ENCODE results near the gene IL27RA.

IL27RA gene

DNA sequence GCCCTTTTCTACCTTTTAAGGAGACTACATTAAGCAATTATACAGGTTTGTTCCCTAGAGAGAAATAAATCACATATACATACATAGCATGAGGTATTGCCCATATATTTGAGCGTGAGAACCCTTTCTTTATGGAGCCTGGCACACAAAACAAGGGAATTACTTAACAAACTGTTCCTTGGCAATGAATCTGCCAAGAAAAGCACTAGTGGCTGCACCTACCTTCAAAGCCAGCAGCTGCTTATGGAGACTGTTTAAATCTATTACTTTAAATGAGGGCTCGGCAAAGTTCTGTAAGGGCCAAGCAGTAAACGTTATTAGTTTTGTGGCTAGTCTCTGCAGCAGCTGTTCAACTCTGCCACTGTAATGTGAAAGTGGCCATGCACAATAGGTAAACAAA is 32.5 kb upstream of the IL27RA start:
- no peak overlapping the region for H3K4me3 ChIP-seq (ENCODE audit: low read depth, low read length)
- TF ChIP-seq, protein P1, sequence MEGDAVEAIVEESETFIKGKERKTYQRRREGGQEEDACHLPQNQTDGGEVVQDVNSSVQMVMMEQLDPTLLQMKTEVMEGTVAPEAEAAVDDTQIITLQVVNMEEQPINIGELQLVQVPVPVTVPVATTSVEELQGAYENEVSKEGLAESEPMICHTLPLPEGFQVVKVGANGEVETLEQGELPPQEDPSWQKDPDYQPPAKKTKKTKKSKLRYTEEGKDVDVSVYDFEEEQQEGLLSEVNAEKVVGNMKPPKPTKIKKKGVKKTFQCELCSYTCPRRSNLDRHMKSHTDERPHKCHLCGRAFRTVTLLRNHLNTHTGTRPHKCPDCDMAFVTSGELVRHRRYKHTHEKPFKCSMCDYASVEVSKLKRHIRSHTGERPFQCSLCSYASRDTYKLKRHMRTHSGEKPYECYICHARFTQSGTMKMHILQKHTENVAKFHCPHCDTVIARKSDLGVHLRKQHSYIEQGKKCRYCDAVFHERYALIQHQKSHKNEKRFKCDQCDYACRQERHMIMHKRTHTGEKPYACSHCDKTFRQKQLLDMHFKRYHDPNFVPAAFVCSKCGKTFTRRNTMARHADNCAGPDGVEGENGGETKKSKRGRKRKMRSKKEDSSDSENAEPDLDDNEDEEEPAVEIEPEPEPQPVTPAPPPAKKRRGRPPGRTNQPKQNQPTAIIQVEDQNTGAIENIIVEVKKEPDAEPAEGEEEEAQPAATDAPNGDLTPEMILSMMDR (IDR thresholded peaks at IDR 0.05; ENCODE audit: low read depth, low read length, missing control alignments): no peak
- DNase-seq (ENCODE audit: low read depth): no peak

DNA sequence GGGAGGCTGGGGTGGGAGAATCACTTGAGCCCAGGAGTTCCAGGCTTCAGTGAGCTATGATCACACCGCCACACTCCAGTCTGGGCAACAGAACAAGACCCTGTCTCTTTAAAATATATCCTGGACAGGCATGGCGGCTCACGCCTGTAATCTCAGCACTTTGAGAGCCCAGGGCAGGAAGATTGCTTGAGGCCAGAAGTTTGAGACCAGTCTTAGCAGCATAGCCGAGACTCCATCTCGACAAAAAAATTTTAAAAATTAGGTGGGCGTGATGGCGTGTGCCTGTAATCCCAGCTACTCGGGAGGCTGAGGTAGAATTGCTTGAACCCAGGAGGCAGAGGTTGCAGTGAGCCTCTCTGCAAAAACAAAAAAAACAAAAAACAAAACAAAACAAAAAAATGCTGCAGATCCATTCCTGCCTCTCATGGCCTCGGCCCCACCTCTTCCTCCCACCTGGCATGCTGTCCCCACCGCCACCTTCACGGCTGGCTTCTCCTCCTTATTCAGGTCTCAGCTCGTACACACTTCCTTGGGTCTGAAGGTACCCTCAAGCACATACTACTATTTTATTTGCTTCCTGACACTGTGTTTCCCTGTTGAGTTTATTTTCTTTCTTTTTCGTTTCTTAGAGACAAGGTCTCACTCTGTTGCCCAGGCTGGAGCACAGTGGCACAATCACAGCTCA is 30.7 kb upstream of the IL27RA start:
- H3K4me3 ChIP-seq (ENCODE audit: low read depth, low read length): no peak overlapping the region
- DNase-seq (ENCODE audit: low read depth): no peak
- TF ChIP-seq, protein P1 (IDR thresholded peaks at IDR 0.05; ENCODE audit: low read depth, low read length, missing control alignments): no peak

DNA sequence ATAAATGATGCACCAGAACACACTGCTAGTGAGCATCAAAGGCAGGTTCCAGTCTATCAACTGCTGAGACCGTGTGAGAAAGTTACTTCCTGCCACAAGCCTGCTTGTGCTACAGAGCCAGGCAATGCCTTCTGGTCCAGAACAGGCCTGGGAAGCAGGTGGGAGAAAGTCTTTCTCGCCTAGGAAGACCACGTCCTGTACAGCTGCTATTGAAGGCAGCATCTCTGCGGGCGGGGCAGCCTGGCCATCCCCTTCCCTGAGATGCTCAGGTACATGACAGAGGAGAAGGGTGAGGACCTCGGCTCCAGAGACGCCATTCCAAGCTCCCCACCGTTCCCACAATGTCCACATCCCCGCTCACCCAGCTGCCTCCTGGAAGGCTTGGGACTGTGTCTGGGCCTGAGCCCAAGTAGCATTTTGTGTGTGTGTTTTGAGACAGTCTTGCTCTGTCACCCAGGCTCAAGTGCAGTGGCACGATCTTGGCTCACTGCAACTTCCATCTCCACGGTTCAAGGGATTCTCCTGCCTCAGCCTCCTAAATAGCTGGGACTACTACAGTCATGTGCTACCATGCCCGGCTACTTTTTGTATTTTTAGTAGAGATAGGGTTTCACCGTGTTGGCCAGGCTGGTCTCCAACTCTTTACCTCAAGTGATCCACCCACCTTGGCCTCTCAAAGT is 28.9 kb upstream of the IL27RA start:
- TF ChIP-seq, protein P1 (IDR thresholded peaks at IDR 0.05; ENCODE audit: low read depth, low read length, missing control alignments): no peak
- DNase-seq (ENCODE audit: low read depth): no peak
- H3K4me3 ChIP-seq (ENCODE audit: low read depth, low read length): no peak overlapping the region

DNA sequence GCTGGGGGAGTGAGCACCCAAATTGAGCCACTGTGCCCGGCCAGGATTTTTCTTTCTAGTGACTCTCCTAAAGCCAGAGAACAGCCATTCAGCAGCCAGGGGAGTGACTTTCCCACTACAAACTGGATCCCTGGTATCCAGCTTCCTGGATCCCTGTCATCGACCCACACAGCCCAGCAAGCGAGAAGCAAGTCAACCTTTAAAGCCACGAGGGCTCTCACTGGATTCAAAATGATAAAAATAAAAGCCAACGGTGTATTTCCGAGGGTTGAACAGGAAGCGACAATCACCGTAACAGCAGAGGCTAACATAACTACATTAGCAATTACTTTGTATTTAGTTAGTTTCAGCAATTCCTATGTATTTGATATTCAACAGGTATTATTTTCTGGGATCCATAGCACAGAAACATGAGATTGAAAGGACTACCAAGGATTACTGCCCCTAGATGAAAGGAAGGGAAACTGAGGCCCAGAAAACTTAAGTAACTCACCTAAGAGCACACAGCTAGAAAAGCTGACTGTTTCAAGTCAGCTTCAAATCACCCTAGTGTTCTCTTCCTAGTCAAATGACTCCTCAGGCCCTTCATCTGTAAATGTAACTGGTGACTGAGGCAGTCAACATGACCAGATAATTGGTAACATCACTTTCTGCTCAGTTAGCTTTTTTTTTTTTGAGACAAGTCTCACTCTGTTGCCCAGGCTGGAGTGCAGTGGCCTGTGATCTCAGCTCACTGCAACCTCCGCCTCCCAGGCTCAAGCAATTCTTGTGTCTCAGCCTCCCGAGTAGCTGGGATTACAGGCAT is 28.1 kb upstream of the IL27RA start:
- TF ChIP-seq, protein P1 (IDR thresholded peaks at IDR 0.05; ENCODE audit: low read depth, low read length, missing control alignments): no peak
- no peak for DNase-seq (ENCODE audit: low read depth)
- no peak overlapping the region for H3K4me3 ChIP-seq (ENCODE audit: low read depth, low read length)

DNA sequence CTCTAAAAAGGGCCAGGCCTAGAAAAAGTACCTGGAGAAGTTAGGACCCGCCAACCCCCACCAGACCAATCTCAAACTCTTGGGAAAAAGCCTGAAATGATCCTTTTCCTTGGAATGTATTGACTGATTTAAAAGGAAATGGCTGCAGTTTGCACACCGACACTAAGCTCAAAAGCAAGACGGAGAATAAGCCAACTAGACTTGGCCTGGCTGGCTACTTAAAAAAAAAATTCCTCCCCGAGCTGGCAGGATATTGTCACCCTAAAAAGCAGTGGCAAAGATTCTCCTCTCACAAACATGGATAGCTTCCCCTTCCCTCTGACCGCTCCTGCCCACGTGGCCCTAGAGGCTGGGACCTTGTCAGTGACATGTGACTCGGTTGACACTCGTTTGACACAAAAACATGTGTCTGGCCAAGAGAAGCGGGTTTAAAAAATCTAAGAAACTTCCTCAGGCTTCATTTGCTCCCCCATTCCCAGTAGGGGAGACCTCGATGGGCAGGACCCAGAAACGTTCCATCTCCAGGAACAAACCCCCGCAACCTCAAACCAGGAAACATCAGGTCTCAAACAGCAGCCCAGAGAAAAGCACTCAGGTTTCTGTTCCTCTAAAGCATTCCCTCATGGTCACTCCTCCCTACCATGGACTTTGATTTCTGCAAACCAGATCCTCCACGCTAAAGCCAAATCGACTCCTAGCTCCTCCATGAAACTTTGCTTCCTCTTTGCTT is 26.8 kb upstream of the IL27RA start:
- DNase-seq (ENCODE audit: low read depth): no peak
- TF ChIP-seq, protein P1 (IDR thresholded peaks at IDR 0.05; ENCODE audit: low read depth, low read length, missing control alignments): no peak
- H3K4me3 ChIP-seq (ENCODE audit: low read depth, low read length): peak overlapping the region; percentile 86

DNA sequence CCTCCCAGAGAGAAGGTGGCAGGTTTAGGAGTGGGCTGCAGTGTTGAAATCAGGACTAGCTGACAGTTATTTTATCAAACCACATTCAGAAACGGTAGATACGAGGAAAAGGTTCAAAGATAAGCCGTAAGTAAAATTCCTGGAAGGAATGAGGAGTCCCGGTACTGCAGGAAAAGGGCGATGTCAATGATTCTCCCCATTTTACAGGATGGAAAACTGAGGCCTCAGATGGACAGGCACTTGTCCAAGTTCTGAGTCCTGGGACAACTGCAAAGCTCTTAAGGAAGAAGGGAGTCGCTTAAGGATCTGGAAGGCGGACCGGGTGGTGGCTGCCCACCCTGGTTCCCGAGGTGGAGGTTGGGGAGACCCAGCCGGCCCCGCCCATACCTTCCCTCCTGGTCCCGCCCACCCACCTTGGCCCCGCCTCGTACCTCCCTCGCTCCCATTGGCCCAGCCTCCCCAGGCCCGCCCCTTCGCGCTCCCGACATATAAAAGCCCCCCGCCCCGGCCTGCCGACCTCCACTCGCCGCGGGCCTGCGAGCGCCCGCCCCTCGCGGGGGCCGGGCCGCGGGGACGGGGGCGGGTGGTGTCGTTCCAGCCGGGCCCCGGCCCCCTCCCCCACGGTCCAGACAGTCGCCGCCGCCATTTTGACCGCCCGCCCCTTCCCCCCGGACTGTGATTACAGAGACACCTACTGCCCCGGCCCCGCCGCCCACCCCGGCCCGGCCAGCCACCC is 26.0 kb upstream of the IL27RA start:
- TF ChIP-seq, protein P1 (IDR thresholded peaks at IDR 0.05; ENCODE audit: low read depth, low read length, missing control alignments): no peak
- no peak for DNase-seq (ENCODE audit: low read depth)
- H3K4me3 ChIP-seq (ENCODE audit: low read depth, low read length): peak overlapping the region; percentile 86
